GM06990 (cell line): ENCODE data around the gene TRIP4.
"Not testable (repeated sequence)": the region's sequence is repeated elsewhere in the genome, so short reads cannot be mapped to it uniquely, and the experiment has no call there.

Source experiments
- DNase-seq: peaks from one replicate; pipeline ENCODE4 v3.0.0-alpha.2; 2011; ENCODE audit not compliant: insufficient read length; ENCODE audit errors: extremely low read depth
- H3K27me3 ChIP-seq: replicated peaks from 2 replicates; pipeline ENCODE4 v1.6.0; 2011; ENCODE audit warnings: low read length; ENCODE audit not compliant: control insufficient read depth, insufficient read depth
- H3K36me3 ChIP-seq: 2 replicates; pipeline ENCODE4 v1.5.1; 2011; ENCODE audit warnings: low read length; ENCODE audit not compliant: control insufficient read depth, insufficient read depth
- H3K4me3 ChIP-seq: replicated peaks from 2 replicates; pipeline ENCODE4 v1.5.1; 2011; ENCODE audit warnings: low read depth, mild to moderate bottlenecking, control low read depth, low read length
- CTCF ChIP-seq: IDR thresholded peaks from 2 replicates; pipeline ENCODE4 v1.5.1; 2011; ENCODE audit warnings: low read length, control low read depth, mild to moderate bottlenecking, inconsistent platforms; ENCODE audit not compliant: insufficient read depth, poor library complexity, severe bottlenecking

TRIP4 gene

GRCh38 chr15:64389036-64389435 is 1.4 kb downstream of the TRIP4 start:
- no peak overlapping the region; the same call in 1 of the 2 replicates for H3K4me3 ChIP-seq
- H3K27me3 ChIP-seq, result no peaks in the 10 kb centered on the region

GRCh38 chr15:64392471-64392870 is 4.8 kb downstream of the TRIP4 start:
- DNase-seq, H3K27me3 ChIP-seq, H3K36me3 ChIP-seq, H3K4me3 ChIP-seq: not testable (repeated sequence)

More at GRCh38 chr15:64389036-64389435, 1.4 kb downstream of the TRIP4 start:
- H3K36me3 ChIP-seq, result no peaks in the 10 kb centered on the region
- no peak for DNase-seq
- TF ChIP-seq CTCF, result no peak

- Histone ChIP-seq H3K4me3 (no peak overlapping the region), H3K36me3 (peaks cover 9% of the 10 kb centered on the region), H3K27me3 (no peaks in the 10 kb centered on the region)
- no peak for TF ChIP-seq CTCF
- DNase-seq, result no peak
These were observed 9.2 kb downstream of the TRIP4 start for GRCh38 chr15:64396789-64397188.

- no peak overlapping the region for H3K4me3 ChIP-seq
- H3K27me3 ChIP-seq, result no peaks in the 10 kb centered on the region
- TF ChIP-seq CTCF, result no peak
- peaks cover 9% of the 10 kb centered on the region for H3K36me3 ChIP-seq
- DNase-seq, result no peak
These were observed 10.9 kb downstream of the TRIP4 start for GRCh38 chr15:64398575-64398974.

GRCh38 chr15:64400583-64400982 is 12.9 kb downstream of the TRIP4 start:
- no peak for DNase-seq
- peaks cover 6% of the 10 kb centered on the region for H3K36me3 ChIP-seq
- H3K4me3 ChIP-seq, result no peak overlapping the region
- H3K27me3 ChIP-seq, result no peaks in the 10 kb centered on the region
- TF ChIP-seq CTCF, result no peak

GRCh38 chr15:64412216-64412615 is 24.6 kb downstream of the TRIP4 start:
- no peak for TF ChIP-seq CTCF
- H3K36me3 ChIP-seq, result peaks cover 3% of the 10 kb centered on the region
- no peak overlapping the region for H3K4me3 ChIP-seq
- DNase-seq, result no peak
- no peaks in the 10 kb centered on the region for H3K27me3 ChIP-seq
